ENCODE measurements around the gene AQP2. TPM values are rescaled to one million over a fixed set of nuclear protein-coding genes. Genes with fewer than 3 reads are reported as not detected.

The AQP2 gene
- total RNA-seq, 2 experiments from 2014 or later: not detected

DNA sequence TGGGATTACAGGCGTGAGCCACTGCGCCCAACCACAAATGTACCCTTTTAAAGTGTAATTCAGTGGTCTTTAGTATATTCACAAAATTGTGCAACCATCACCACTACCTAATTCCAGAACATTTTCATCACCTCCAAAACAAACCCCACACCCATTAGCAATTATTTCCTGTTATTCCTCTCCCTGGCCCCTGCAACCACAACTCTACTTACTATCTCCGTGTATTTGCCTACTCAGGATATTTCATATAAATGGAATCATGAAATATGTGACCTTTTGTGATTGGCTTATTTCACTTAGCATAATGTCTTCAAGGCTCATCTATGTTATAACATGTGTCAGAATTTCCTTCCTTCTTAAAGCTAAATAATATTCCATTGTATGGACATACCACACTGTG lies 16.0 kb upstream of the AQP2 start:
- H3K9me3 Mint-ChIP-seq: no peaks in the 10 kb centered on the region
- CTCF ChIA-PET: interaction anchor here (0.6 to 1.5 kb wide), 3 partner anchors 67 to 155 kb away, joined by 3 to 4 read pairs (median 3); no protein-coding TSS in a partner anchor
- H3K27me3 Mint-ChIP-seq (ENCODE audit: low read depth): peaks cover 1% of the 10 kb centered on the region
- H3K4me3 Mint-ChIP-seq: no peak overlapping the region
- intact Hi-C loops (cut with micrococcal nuclease): no loop called here
- H3K36me3 Mint-ChIP-seq (ENCODE audit: low read depth): no peaks in the 10 kb centered on the region
- no peak for DNase-seq
- H3K27ac Mint-ChIP-seq: no peak overlapping the region
- peaks cover 7% of the 10 kb centered on the region for H3K4me1 Mint-ChIP-seq (ENCODE audit: low read depth)

- Mint-ChIP-seq H3K36me3 (ENCODE audit: low read depth) (no peaks in the 10 kb centered on the region), H3K4me3 (no peak overlapping the region)
- CTCF ChIA-PET: interaction anchor here (1.2 to 1.8 kb wide), 2 partner anchors 9 to 68 kb away, joined by 3 to 6 read pairs; no protein-coding TSS in a partner anchor
These were observed 13.6 kb upstream of the AQP2 start for GRCh38 chr12:49936925-49937324.

DNA sequence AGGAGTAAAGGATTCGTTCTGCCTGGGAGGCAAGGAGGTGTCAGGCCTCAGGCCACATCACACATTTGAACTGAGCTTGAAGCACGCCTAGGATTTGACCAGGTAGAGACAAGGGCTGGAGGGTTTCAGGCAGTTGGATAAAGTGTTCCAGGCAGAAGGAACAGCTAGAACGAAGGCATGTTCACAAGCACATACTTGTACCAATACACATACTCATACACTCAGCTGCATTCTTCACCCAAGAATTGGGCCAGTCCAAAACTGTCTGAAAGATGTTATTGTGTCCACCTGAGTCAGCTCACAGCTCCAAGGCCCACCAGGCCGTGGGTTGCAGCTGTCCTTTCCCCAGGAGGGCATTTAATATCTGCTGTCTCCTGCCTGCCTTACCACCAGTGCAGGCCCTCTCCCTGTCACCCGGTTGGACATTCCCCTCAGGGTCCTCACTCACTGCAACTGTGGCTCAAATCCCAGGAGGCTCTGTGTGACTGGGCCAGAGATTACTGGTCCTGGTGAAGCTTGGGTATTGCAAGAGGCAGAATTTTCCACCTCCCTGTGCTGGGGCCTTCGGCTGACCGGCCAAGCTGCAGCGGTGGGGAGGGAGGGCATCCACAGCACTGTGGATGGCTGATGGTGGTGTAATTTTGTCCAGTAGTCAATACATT lies 12.8 kb upstream of the AQP2 start:
- no peak for DNase-seq
- Mint-ChIP-seq H3K4me3 (no peak overlapping the region), H3K27ac (no peak overlapping the region), H3K36me3 (ENCODE audit: low read depth) (no peaks in the 10 kb centered on the region), H3K9me3 (no peaks in the 10 kb centered on the region), H3K4me1 (ENCODE audit: low read depth) (no peaks in the 10 kb centered on the region), H3K27me3 (ENCODE audit: low read depth) (no peaks in the 10 kb centered on the region)
- intact Hi-C loops (cut with micrococcal nuclease): no loop called here
- CTCF ChIA-PET: interaction anchor here (1.2 to 1.8 kb wide), 2 partner anchors 8 to 69 kb away, joined by 3 to 6 read pairs; no protein-coding TSS in a partner anchor

More at GRCh38 chr12:49936925-49937324, 13.6 kb upstream of the AQP2 start:
- no peaks in the 10 kb centered on the region for H3K9me3 Mint-ChIP-seq
- H3K4me1 Mint-ChIP-seq (ENCODE audit: low read depth): no peaks in the 10 kb centered on the region
- H3K27me3 Mint-ChIP-seq (ENCODE audit: low read depth): no peaks in the 10 kb centered on the region
- intact Hi-C loops (cut with micrococcal nuclease): no loop called here
- DNase-seq: no peak
- no peak overlapping the region for H3K27ac Mint-ChIP-seq

GRCh38 chr12:49939307-49939706 lies 11.2 kb upstream of the AQP2 start:
- intact Hi-C loops (cut with micrococcal nuclease): no loop called here
- Mint-ChIP-seq H3K4me3 (no peak overlapping the region), H3K27ac (no peak overlapping the region), H3K27me3 (ENCODE audit: low read depth) (no peaks in the 10 kb centered on the region), H3K9me3 (no peaks in the 10 kb centered on the region), H3K36me3 (ENCODE audit: low read depth) (no peaks in the 10 kb centered on the region), H3K4me1 (ENCODE audit: low read depth) (peaks cover under 1% of the 10 kb centered on the region)
- no peak for DNase-seq
- CTCF ChIA-PET: no interaction called here

DNA sequence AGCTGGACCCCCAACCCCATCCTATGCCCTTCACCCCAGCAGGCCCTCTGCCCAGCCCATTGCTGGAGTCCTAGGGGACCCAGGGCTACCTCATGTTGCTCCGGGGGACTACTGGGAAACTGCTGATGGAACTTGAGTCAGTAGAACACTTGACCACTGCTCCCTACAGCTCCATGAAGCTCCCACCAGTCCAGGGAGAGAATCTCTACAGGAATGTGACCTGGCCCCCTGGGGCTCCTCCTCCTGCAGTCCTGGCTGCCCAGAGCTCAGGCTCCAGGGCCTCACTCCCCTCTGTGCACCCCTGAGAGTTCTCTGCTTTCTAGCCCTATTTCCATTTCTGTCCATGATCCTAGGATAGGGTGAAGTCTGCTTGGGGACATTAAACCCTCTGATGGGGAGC lies 10.8 kb upstream of the AQP2 start:
- peaks cover 3% of the 10 kb centered on the region for H3K4me1 Mint-ChIP-seq (ENCODE audit: low read depth)
- no peaks in the 10 kb centered on the region for H3K36me3 Mint-ChIP-seq (ENCODE audit: low read depth)
- no peak overlapping the region for H3K27ac Mint-ChIP-seq
- no peaks in the 10 kb centered on the region for H3K27me3 Mint-ChIP-seq (ENCODE audit: low read depth)
- H3K4me3 Mint-ChIP-seq: no peak overlapping the region
- H3K9me3 Mint-ChIP-seq: no peaks in the 10 kb centered on the region
- no peak for DNase-seq
- CTCF ChIA-PET: interaction anchor here (0.6 kb wide), 1 partner anchor 69 kb away, joined by 3 read pairs; no protein-coding TSS in a partner anchor
- intact Hi-C loops (cut with micrococcal nuclease): no loop called here

DNA sequence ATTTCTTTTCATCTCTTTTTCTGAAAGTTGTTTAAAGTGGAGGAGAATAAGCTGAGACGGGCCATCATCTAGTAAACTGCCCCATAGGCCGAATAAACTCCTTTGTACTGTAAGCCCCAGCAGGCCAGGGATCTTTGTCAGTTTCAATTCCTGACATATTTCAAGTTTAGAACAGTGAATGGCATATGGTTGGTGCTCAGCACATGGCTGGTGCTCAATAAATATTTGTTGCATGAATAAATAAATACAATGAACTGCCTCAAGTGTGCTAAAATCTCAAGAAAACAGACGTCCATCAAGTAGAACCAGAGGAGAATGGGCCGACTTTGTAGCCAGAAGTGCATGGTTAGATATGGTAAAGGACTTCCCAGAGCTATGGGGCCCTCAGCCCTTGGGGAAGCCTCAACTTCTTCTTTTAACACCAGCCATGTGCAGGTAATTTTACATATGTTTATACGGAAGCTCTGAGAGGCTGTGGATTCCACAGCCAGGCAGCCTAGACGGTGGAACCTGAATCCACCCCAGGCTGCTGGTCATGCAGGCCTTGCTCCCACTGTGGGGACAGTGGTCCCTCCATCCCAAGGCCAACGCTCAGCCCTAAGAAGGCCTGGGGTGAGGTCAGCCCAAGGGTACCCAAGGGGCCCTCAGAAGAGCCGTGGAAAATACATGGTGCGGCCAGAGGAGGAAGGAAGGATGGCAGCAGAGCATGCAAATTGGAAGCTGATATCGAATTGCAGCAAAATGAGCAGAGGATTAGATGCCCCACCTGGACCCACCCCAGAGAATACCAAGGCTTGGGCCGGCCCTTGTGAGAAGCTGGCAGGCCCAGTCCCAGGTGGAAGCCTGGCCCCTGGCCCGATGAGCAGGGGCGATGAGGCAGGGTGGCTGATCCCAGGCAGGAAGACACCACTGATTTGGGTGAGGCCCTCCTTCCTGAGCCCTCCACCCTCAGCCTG lies 8.7 kb upstream of the AQP2 start:
- H3K4me3 Mint-ChIP-seq: no peak overlapping the region

GRCh38 chr12:49942512-49942893 lies 8.0 kb upstream of the AQP2 start:
- Mint-ChIP-seq H3K36me3 (ENCODE audit: low read depth) (no peaks in the 10 kb centered on the region), H3K9me3 (no peaks in the 10 kb centered on the region), H3K4me1 (ENCODE audit: low read depth) (peaks cover 16% of the 10 kb centered on the region), H3K27me3 (ENCODE audit: low read depth) (no peaks in the 10 kb centered on the region), H3K27ac (peak overlapping the region; percentile 8), H3K4me3 (no peak overlapping the region)
- CTCF ChIA-PET: interaction anchor here (0.8 to 1.8 kb wide), 2 partner anchors 25 to 128 kb away, joined by 3 to 7 read pairs; no protein-coding TSS in a partner anchor
- DNase-seq: no peak
- intact Hi-C loops (cut with micrococcal nuclease): no loop called here

More for the DNA sequence above, 8.7 kb upstream of the AQP2 start:
- CTCF ChIA-PET: interaction anchor here (0.5 to 1.8 kb wide), 2 partner anchors 26 kb away, joined by 5 to 7 read pairs; no protein-coding TSS in a partner anchor
- peaks cover 16% of the 10 kb centered on the region for H3K4me1 Mint-ChIP-seq (ENCODE audit: low read depth)
- no peak for DNase-seq
- intact Hi-C loops (cut with micrococcal nuclease): no loop called here
- no peaks in the 10 kb centered on the region for H3K27me3 Mint-ChIP-seq (ENCODE audit: low read depth)
- no peaks in the 10 kb centered on the region for H3K36me3 Mint-ChIP-seq (ENCODE audit: low read depth)
- H3K9me3 Mint-ChIP-seq: no peaks in the 10 kb centered on the region
- H3K27ac Mint-ChIP-seq: no peak overlapping the region

GRCh38 chr12:49942921-49943624 lies 7.5 kb upstream of the AQP2 start:
- CTCF ChIA-PET: interaction anchor here (0.8 to 1.8 kb wide), 5 partner anchors 23 to 128 kb away, joined by 3 to 7 read pairs (median 3); no protein-coding TSS in a partner anchor
- no peak overlapping the region for H3K27ac Mint-ChIP-seq
- intact Hi-C loops (cut with micrococcal nuclease): no loop called here
- no peaks in the 10 kb centered on the region for H3K9me3 Mint-ChIP-seq
- H3K4me3 Mint-ChIP-seq: no peak overlapping the region
- no peaks in the 10 kb centered on the region for H3K36me3 Mint-ChIP-seq (ENCODE audit: low read depth)
- no peaks in the 10 kb centered on the region for H3K27me3 Mint-ChIP-seq (ENCODE audit: low read depth)
- H3K4me1 Mint-ChIP-seq (ENCODE audit: low read depth): peaks cover 16% of the 10 kb centered on the region
- no peak for DNase-seq

DNA sequence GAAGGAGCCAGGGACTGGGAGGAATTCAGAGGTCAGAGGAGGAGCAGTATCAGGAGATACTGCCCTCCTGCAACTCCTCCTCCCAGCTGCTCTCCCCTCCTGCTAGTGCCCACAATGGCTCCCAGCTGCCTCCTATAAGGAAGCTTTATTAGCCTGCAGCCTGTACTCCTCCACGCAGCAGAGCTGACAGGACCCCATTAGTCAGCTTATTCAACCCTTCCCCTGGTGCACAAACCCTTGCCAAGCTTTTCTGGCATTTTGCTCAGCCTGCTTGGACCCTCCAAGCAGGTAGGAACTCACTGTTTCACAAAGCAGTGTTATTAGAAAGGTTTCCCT lies 6.9 kb upstream of the AQP2 start:
- CTCF ChIA-PET: interaction anchor here (1.1 to 1.8 kb wide), 4 partner anchors 22 to 76 kb away, joined by 3 to 7 read pairs (median 4); no protein-coding TSS in a partner anchor
- H3K27ac Mint-ChIP-seq: no peak overlapping the region
- DNase-seq: no peak
- intact Hi-C loops (cut with micrococcal nuclease): no loop called here
- no peaks in the 10 kb centered on the region for H3K36me3 Mint-ChIP-seq (ENCODE audit: low read depth)
- peaks cover 16% of the 10 kb centered on the region for H3K4me1 Mint-ChIP-seq (ENCODE audit: low read depth)
- H3K4me3 Mint-ChIP-seq: no peak overlapping the region
- no peaks in the 10 kb centered on the region for H3K27me3 Mint-ChIP-seq (ENCODE audit: low read depth)
- no peaks in the 10 kb centered on the region for H3K9me3 Mint-ChIP-seq

DNA sequence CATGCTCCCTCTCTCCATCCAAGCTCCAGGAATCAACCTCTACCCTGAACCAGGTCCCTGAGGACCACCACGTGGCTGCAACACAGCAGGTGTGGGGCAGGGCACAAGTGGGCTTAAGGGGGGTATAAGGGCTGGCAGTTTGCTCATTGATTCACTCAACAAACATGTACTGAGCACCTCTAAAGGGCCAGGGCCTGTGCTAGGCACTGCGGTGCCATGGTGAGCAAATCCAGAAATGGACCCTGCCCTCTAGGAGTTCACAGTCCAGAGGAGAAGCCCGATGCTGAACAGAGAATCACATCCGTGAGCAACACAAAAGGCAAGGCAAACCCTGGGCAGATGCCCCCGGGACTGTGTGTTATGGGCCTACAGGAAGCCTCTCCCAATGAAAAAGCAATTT lies 6.5 kb upstream of the AQP2 start:
- no peak for DNase-seq
- no peak overlapping the region for H3K27ac Mint-ChIP-seq

DNA sequence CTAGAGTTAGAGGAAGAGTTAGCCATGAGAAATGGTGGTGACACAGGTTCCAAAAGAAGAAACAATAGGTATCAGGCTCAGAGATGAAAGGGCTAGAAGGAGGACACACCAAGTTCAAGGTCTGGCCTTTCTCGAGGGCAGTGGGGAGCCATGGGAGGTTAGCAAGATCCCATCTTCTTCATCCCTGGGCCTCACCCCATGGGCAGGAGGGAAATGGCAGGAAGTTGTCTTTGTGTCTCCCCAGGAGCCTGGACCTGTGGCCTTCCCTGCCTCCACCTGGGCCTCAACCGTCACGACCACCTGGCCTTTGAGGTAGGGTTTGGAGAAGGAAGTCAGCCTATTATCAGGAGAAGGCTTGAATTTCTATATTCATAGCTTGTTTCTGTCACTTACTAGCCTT lies 5.8 kb upstream of the AQP2 start:
- H3K27me3 Mint-ChIP-seq (ENCODE audit: low read depth): no peaks in the 10 kb centered on the region
- DNase-seq: no peak
- H3K4me1 Mint-ChIP-seq (ENCODE audit: low read depth): peaks cover 16% of the 10 kb centered on the region
- no peaks in the 10 kb centered on the region for H3K36me3 Mint-ChIP-seq (ENCODE audit: low read depth)
- H3K27ac Mint-ChIP-seq: peak overlapping the region; percentile 61
- no peak overlapping the region for H3K4me3 Mint-ChIP-seq
- H3K9me3 Mint-ChIP-seq: no peaks in the 10 kb centered on the region
- intact Hi-C loops (cut with micrococcal nuclease): loop anchor here (1.0 to 2.0 kb wide), 3 partner anchors 22 to 168 kb away; no protein-coding TSS in a partner anchor
- CTCF ChIA-PET: interaction anchor here (0.9 to 6.3 kb wide), 14 partner anchors 12 to 416 kb away, joined by 3 to 65 read pairs (median 8); partner anchors contain the start of genes AQP5, COX14 and RACGAP1

More for the DNA sequence above, 6.5 kb upstream of the AQP2 start:
- H3K27me3 Mint-ChIP-seq (ENCODE audit: low read depth): no peaks in the 10 kb centered on the region
- no peak overlapping the region for H3K4me3 Mint-ChIP-seq
- H3K9me3 Mint-ChIP-seq: no peaks in the 10 kb centered on the region
- no peaks in the 10 kb centered on the region for H3K36me3 Mint-ChIP-seq (ENCODE audit: low read depth)
- CTCF ChIA-PET: interaction anchor here (1.1 to 1.8 kb wide), 4 partner anchors 22 to 77 kb away, joined by 3 to 7 read pairs (median 4); no protein-coding TSS in a partner anchor
- intact Hi-C loops (cut with micrococcal nuclease): loop anchor here (2.0 kb wide), 2 partner anchors 23 to 77 kb away; no protein-coding TSS in a partner anchor
- peaks cover 16% of the 10 kb centered on the region for H3K4me1 Mint-ChIP-seq (ENCODE audit: low read depth)
